Stimulated activated CD8-positive, alpha-beta memory T cell treated with anti-CD3 and anti-CD28 coated beads, Interleukin-4, amount 100 ng/mL, for 1 hour (primary cell): Measurements from ENCODE around the gene RELL2.

Experiments
- DNase-seq, 2 donors: peaks; one replicate each; pipeline ENCODE4 v3.0.0-alpha.2; 2020; ENCODE audit warnings: low read depth in 2 of 2, low spot score in 1 of 2

The RELL2 gene

GRCh38 chr5:141675672-141676071 lies 38.9 kb downstream of the RELL2 start:
- no peak for DNase-seq

DNA sequence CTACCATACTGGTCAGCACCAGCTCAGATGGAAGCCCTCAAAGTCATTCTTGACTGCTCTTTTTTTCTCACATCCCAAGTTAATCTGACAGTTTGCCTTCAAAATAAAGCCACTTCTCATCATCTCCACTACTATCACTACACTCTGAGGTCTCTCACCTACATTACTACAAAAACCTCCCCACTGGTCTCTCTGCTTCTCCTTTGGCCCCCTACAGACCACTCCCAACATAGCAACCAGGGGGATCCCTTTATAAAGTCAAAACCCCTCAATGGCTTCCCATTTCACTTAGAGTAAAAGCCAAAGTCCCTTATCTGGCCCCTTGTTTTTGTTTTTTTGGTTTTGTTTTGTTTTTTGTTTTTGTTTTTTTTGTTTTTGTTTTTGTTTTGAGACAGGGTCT lies 40.6 kb downstream of the RELL2 start:
- DNase-seq, result no peak

DNA sequence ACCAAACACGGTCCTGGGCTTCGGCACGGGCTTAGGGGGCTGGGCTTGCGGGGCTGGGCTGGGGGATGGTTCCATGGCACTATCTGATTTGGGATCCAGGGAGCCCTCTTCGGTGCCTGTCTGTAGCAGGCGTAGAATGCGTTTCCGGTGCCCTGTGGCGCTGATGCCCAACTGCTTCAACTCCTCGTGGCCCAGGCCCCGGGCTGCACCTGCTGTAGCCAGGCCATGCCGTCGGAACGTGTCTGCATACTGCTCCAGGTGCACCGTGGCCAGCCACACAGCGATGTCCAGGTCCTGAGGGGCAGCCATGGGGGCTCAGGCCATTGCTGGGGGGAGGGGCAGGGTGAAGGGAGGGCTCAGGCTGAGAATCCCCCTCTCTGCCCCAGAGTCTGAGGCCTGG lies 43.4 kb downstream of the RELL2 start:
- DNase-seq, result no peak

DNA sequence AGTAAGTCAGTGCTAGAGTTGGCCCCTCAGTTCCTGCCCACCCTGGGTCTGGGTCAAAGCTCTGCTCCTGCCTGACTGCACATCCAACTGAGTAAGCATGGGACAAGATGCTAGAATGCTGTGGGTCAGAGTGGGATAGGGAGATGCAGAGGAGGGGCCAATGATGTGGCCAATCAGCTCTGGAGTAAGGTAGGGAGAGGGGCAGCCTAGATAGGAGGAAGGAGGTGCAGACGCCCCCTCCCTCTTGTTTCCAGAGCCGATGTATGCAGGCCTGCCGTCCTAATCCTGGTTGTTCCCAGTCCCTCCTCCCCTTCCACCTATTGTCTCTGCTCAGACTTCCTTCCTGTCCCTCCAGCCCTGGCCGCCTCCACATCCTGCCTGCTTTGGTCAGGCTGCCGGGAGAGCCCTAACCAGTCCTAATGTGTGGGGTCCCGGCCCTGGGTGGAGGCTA lies 44.0 kb downstream of the RELL2 start:
- DNase-seq, result no peak

GRCh38 chr5:141681295-141681694 lies 44.5 kb downstream of the RELL2 start:
- DNase-seq, result no peak

GRCh38 chr5:141681695-141682641 lies 45.2 kb downstream of the RELL2 start, which contains the start of gene ARAP3:
Gene ARAP3, minus strand, starts transcription at chr5:141682230. Its CDS starts 1,744 bp downstream, at chr5:141680486.
- no peak for DNase-seq

DNA sequence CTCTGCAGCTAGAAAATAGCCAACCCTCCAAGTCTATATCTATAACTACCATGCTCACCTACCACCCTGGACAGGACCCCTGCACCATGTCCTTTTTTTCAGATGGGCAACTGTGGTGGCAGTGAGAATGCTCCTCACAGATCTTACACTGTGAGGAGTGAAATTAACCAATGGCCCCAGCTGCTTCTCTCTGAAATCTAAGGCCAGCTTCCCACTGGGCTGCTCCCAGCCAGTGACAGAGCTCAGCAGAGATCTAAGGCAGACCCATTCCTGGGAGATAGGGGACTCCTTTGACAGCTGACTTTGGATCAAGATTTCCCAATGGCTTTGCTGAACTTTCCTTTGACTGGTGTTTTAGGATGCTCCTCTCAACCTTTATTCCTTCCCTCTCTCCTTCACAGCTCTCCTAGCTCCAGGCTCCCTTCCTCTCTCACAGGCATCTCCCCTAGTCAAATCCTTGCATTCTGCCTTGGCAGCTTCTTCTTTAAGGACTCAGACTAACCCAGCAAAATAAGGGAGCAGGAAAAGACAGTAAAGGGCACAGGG lies 46.9 kb downstream of the RELL2 start:
- DNase-seq, result no peak

DNA sequence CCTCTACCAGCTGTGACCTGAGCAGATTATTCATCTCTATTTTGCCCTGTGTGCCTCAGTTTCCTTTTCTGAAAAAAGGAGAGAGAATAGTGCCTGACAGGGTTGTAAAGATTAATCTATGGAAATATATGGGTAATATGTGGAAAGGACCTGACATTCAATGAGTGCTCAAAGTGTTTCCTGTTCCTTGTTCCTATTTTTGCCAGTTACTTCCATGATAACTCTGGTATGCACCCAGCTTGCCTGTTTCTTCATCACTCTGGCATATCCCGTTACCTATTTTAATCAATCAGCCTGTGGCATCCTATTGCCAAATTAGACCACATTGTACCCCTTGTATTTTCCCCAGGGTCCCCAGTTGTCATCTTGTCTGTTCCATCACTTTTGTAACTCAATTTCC lies 48.8 kb downstream of the RELL2 start:
- no peak for DNase-seq

DNA sequence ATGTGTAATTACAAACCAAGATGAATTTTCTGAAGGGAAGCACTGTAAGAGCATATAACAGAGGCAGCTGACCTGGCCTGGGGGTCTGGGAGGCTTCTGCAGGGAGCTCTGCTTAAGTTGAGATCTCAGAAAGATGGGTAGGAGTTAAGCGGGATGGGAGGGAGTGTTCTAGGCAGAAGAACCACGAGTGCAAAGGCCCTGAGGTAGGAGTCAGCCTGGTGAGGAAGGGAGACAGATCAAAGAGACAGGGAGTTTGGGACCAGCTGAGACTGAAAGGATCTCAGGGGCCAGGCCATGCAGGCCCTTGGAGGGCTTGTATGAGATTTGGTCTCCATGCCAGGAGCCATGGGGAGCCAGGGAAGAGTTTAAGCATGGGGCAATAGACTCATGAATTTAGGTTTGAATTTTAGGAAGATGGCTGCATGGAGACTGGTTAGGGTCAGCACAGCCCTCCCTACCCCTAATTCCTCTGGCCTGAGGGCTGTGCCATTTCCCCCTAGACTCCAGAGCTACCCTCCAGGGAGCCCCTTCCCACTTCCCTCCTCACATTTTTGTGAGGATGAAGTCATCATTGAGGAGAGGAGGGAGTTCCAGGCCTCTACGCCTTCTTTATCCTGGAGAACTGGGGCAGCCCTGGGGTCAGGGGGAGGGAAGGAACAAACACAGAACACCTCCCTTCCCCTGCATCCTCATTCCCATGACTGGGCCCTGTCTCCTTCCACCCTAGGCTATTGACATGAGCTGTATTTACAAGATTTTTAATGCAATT lies 50.0 kb downstream of the RELL2 start:
- DNase-seq, result no peak
